K562 treated with DMSO at 1 percent for 24 hours (cell line): ENCODE results near the gene ZNF678. TPM values are rescaled to one million over a fixed set of nuclear protein-coding genes. Genes with fewer than 3 reads are reported as not detected.

ENCODE experiments used
- total RNA-seq: library from RNA; unstranded; fragments of 300-600 nt; gene quantifications from 2 replicates; pipeline ENCODE4 v1.2.3, GENCODE V29; 2022; ENCODE audit warnings: low read depth; ENCODE audit not compliant: insufficient read depth

ZNF678 gene
- total RNA-seq, result 1.7 and 2.2 TPM in 2 replicates

DNA sequence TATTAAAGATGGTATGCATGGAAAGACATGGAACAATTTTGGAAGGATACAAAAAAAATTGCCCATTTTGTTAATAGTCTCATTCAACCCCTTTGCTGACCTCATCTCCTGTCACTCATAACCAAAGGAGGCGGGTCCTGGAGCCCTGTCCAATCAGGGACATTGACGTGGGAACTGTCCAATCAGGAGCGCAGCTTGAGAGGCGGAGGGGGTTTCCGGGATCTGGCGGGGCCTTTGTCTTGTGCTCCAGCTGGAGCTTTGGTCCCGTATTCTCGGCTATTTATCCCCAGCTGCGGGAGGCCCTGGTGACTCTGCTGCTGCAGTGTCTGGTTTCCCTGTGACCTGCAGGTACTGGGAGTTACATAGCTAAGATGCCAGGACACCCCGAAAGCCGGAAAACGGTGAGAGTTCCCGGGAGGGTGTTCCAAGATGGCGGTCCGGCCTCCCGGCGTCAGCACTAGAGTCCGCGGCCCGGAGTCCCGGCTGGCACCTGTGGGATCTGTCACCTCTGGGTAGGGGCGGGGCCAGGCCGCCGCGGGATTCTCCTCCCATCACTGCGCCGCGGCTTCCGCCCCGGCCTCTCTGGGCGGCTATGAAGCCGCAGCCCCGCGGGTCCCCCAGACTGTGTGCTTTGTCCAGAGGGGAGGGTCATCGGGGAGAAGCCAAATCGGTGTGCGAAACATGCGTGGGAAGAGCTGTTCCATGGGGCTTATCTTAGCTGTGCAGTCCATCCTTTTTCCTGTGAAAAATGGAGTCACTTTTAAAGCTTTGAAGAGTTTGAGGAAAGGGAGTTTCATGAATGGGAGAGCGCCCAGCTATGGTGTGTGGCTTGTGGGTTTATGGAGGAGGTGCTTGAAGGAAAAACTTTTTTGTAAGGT is at the start of gene ZNF678:
Gene ZNF678, plus strand, starts transcription at position 233 of the 878 bp plus-strand sequence. CDS start 87,436 bp downstream, outside the sequence.

Other genes starting within 250 kb of the ZNF678 start
- 21.2 and 25.0 TPM in 2 replicates for gene CDC42BPA, start 245.1 kb upstream of the ZNF678 start, total RNA-seq
- 17.7 and 18.8 TPM in 2 replicates for gene JMJD4, start 171.7 kb downstream of the ZNF678 start, total RNA-seq
- gene SNAP47, start 171.9 kb downstream of the ZNF678 start, total RNA-seq, result 60.8 and 64.3 TPM in 2 replicates